Middle frontal gyrus (tissue), 1 donor: ENCODE data around the gene ALG14.
"Not testable (repeated sequence)": the region's sequence is repeated elsewhere in the genome, so short reads cannot be mapped to it uniquely, and the experiment has no call there.

ENCODE experiments used
- DNase-seq: peaks from one replicate; pipeline ENCODE4 v3.0.0-alpha.2; 2015; ENCODE audit warnings: low spot score; ENCODE audit errors: extremely low spot score

ALG14 gene

GRCh38 chr1:95072532-95073419 is at the start of gene ALG14:
TSS of gene ALG14 (minus strand) at chr1:95072951. CDS start at chr1:95072898, 53 bp downstream.
- DNase-seq = peak; percentile 91

GRCh38 chr1:95122151-95122697 is 49.5 kb upstream of the ALG14 start:
- no peak for DNase-seq

- DNase-seq = no peak
Measured at GRCh38 chr1:95119273-95119672, 46.5 kb upstream of the ALG14 start.

- no peak for DNase-seq
Measured at GRCh38 chr1:95118710-95119109, 46.0 kb upstream of the ALG14 start.

- no peak for DNase-seq
Measured at GRCh38 chr1:95118067-95118499, 45.3 kb upstream of the ALG14 start.

GRCh38 chr1:95117207-95118066 is 44.7 kb upstream of the ALG14 start, which contains the start of gene TLCD4:
TSS of gene TLCD4 (plus strand) at chr1:95117355. CDS start at chr1:95143902, 26,547 bp downstream.
- no peak for DNase-seq

GRCh38 chr1:95116580-95117206 is 43.9 kb upstream of the ALG14 start:
- no peak for DNase-seq

- DNase-seq = no peak
Measured at GRCh38 chr1:95115708-95116137, 43.0 kb upstream of the ALG14 start.

GRCh38 chr1:95113684-95114083 is 40.9 kb upstream of the ALG14 start:
- DNase-seq = no peak

- no peak for DNase-seq
Measured at GRCh38 chr1:95111014-95111413, 38.3 kb upstream of the ALG14 start.

GRCh38 chr1:95108792-95109191 is 36.0 kb upstream of the ALG14 start:
- DNase-seq = no peak

GRCh38 chr1:95098196-95098595 is 25.4 kb upstream of the ALG14 start:
- no peak for DNase-seq

GRCh38 chr1:95097426-95097825 is 24.7 kb upstream of the ALG14 start:
- DNase-seq = no peak

GRCh38 chr1:95096218-95096841 is 23.6 kb upstream of the ALG14 start:
- DNase-seq = no peak

- DNase-seq = no peak
Measured at GRCh38 chr1:95095833-95096217, 23.1 kb upstream of the ALG14 start.

- no peak for DNase-seq
Measured at GRCh38 chr1:95094923-95095322, 22.2 kb upstream of the ALG14 start.

GRCh38 chr1:95093296-95093695 is 20.5 kb upstream of the ALG14 start:
- DNase-seq = no peak

- not testable (repeated sequence) for DNase-seq
Measured at GRCh38 chr1:95092891-95093290, 20.1 kb upstream of the ALG14 start.

- not testable (repeated sequence) for DNase-seq
Measured at GRCh38 chr1:95091290-95091689, 18.5 kb upstream of the ALG14 start.

- DNase-seq = no peak
Measured at GRCh38 chr1:95089650-95090287, 17.0 kb upstream of the ALG14 start.
